Measurements from ENCODE around the gene LRRC38.

Gene LRRC38

DNA sequence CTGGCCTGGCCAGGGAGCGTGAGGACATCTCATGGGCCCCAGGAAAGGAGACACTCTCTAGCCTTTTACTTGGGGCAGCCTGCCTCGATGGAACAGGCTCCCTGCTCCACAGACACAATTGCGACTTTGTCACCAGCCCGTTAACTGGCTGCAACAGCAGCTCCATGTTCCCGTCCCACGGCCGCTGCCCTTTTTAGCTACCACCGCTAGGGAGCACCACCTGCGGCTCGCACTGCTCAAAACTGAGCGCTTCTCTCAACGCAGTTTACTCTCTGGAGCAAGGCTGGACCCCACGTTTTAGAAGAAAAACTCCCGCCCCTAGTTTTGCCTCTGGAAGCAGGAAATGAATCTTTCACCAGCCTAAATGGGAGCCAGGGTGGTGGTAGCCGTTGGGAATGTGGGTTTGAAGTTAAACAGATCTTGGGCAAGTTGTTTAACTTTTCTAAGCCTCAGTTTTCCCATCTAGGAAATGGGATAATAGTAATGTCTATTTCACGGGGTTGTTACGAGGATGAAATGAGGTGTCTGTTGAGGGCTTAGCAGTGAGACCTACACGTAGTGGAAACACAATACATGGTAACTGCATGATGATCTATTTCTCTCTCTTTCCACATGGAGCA, 3.5 kb upstream of the LRRC38 start:
- Histone ChIP-seq H3K27me3 (peaks cover 68% of the 10 kb centered on the region), H3K36me3 (no peaks in the 10 kb centered on the region), H3K4me3 (ENCODE audit: low read depth in 1 of 2, low read length in 1 of 2) (no peak overlapping the region), H3K27ac (no peak overlapping the region), H3K4me1 (ENCODE audit: control insufficient read depth in 1 of 2, insufficient read depth in 1 of 2, low read depth in 1 of 2, low read length in 1 of 2) (no peaks in the 10 kb centered on the region), H3K9me3 (no peaks in the 10 kb centered on the region)
- TF ChIP-seq CTCF (IDR thresholded peaks at IDR 0.05), result no peak

GRCh38 chr1:13516606-13517005, 2.8 kb upstream of the LRRC38 start:
- H3K4me1 ChIP-seq (ENCODE audit: control insufficient read depth in 1 of 2, insufficient read depth in 1 of 2, low read depth in 1 of 2, low read length in 1 of 2), result no peaks in the 10 kb centered on the region
- H3K27me3 ChIP-seq, result peaks cover 75% of the 10 kb centered on the region
- no peak overlapping the region for H3K4me3 ChIP-seq (ENCODE audit: low read depth in 1 of 2, low read length in 1 of 2)
- no peaks in the 10 kb centered on the region for H3K9me3 ChIP-seq
- TF ChIP-seq CTCF (IDR thresholded peaks at IDR 0.05), result no peak
- H3K27ac ChIP-seq, result no peak overlapping the region
- no peaks in the 10 kb centered on the region for H3K36me3 ChIP-seq

- Histone ChIP-seq H3K4me3 (ENCODE audit: low read depth in 1 of 2, low read length in 1 of 2) (no peak overlapping the region), H3K4me1 (ENCODE audit: control insufficient read depth in 1 of 2, insufficient read depth in 1 of 2, low read depth in 1 of 2, low read length in 1 of 2) (no peaks in the 10 kb centered on the region), H3K27ac (no peak overlapping the region), H3K27me3 (peaks cover 91% of the 10 kb centered on the region), H3K36me3 (no peaks in the 10 kb centered on the region), H3K9me3 (no peaks in the 10 kb centered on the region)
- TF ChIP-seq CTCF (IDR thresholded peaks at IDR 0.05), result no peak
These were observed 1.0 kb upstream of the LRRC38 start for GRCh38 chr1:13514821-13515220.

DNA sequence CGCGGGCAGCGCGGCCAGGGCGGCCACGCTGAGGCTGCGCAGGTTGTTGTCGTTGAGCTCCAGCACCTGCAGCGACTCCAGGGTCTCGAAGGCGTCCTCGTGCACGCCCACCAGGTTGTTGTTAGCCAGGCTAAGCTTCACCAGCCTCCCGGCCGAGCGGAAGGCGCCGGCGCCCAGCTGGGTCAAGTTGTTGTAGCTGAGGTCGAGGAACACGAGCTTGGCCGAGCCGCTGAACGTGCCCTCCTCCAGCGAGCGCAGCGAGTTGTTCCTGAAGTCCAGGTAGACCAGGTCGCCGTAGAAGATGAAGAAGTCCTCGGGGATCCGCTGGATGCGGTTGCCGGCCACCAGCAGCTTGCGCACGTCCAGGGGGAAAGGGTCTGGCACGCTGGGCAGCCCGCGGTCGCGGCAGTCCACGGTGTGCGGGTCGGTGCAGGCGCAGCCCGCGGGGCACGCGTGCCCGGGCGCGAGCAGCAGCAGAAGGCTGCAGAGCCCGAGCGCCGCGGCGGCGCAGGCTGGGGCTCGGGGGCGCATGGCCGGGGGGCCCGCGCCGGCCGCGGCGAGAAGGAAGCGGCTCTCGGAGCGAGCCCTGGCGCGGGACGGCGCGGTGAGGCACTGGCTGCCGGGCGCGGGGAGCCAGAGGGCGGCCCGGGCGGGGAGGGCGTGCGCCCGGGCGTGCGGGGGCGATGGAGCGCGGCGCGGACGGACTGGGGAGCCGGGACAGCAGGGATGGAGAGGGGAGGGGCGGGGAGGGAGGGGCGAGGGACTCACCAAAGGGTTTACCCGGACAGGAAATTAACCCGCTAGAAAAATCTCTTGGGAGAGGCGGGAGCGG, 524 bp downstream of the LRRC38 start:
- Histone ChIP-seq H3K4me3 (ENCODE audit: low read depth in 1 of 2, low read length in 1 of 2) (no peak overlapping the region), H3K9me3 (no peaks in the 10 kb centered on the region), H3K4me1 (ENCODE audit: control insufficient read depth in 1 of 2, insufficient read depth in 1 of 2, low read depth in 1 of 2, low read length in 1 of 2) (no peaks in the 10 kb centered on the region), H3K27ac (no peak overlapping the region), H3K27me3 (peaks cover 88% of the 10 kb centered on the region), H3K36me3 (no peaks in the 10 kb centered on the region)
- no peak for TF ChIP-seq CTCF (IDR thresholded peaks at IDR 0.05)

- Histone ChIP-seq H3K36me3 (no peaks in the 10 kb centered on the region), H3K27me3 (peaks cover 79% of the 10 kb centered on the region)
These were observed 1.3 kb downstream of the LRRC38 start for GRCh38 chr1:13512472-13512871.

More at GRCh38 chr1:13512472-13512871, 1.3 kb downstream of the LRRC38 start:
- no peaks in the 10 kb centered on the region for H3K4me1 ChIP-seq (ENCODE audit: control insufficient read depth in 1 of 2, insufficient read depth in 1 of 2, low read depth in 1 of 2, low read length in 1 of 2)
- no peak overlapping the region for H3K4me3 ChIP-seq (ENCODE audit: low read depth in 1 of 2, low read length in 1 of 2)
- TF ChIP-seq CTCF (IDR thresholded peaks at IDR 0.05), result no peak
- H3K9me3 ChIP-seq, result no peaks in the 10 kb centered on the region
- no peak overlapping the region for H3K27ac ChIP-seq

Data from neutrophil (primary cell).